ENCODE results near the gene BAIAP3.

The BAIAP3 gene

GRCh38 chr16:1367486-1368174 lies 34.2 kb downstream of the BAIAP3 start:
- no peak for DNase-seq (ENCODE audit: low read depth in 2 of 2)

- DNase-seq (ENCODE audit: low read depth in 2 of 2), result no peak
These were observed 37.9 kb downstream of the BAIAP3 start for GRCh38 chr16:1371054-1371978.

- no peak for DNase-seq (ENCODE audit: low read depth in 2 of 2)
These were observed 39.0 kb downstream of the BAIAP3 start for GRCh38 chr16:1372292-1372950.

- no peak for DNase-seq (ENCODE audit: low read depth in 2 of 2)
These were observed 41.2 kb downstream of the BAIAP3 start for GRCh38 chr16:1374418-1375297.

GRCh38 chr16:1375298-1375640 lies 41.8 kb downstream of the BAIAP3 start:
- no peak for DNase-seq (ENCODE audit: low read depth in 2 of 2)

- DNase-seq (ENCODE audit: low read depth in 2 of 2), result no peak
These were observed 42.4 kb downstream of the BAIAP3 start for GRCh38 chr16:1375741-1376410.

- no peak for DNase-seq (ENCODE audit: low read depth in 2 of 2)
These were observed 44.1 kb downstream of the BAIAP3 start for GRCh38 chr16:1377406-1378010.

GRCh38 chr16:1378087-1378803 lies 44.8 kb downstream of the BAIAP3 start:
- DNase-seq (ENCODE audit: low read depth in 2 of 2), result no peak

GRCh38 chr16:1378804-1379303 lies 45.4 kb downstream of the BAIAP3 start:
- peak; percentile 49 to 63 for DNase-seq (ENCODE audit: low read depth in 2 of 2)

- DNase-seq (ENCODE audit: low read depth in 2 of 2), result peak; percentile 55 to 70
These were observed 46.0 kb downstream of the BAIAP3 start for GRCh38 chr16:1379304-1380076.

GRCh38 chr16:1380195-1380594 lies 46.8 kb downstream of the BAIAP3 start:
- DNase-seq (ENCODE audit: low read depth in 2 of 2), result no peak

GRCh38 chr16:1381612-1382406 lies 48.4 kb downstream of the BAIAP3 start:
- DNase-seq (ENCODE audit: low read depth in 2 of 2), result no peak

- no peak for DNase-seq (ENCODE audit: low read depth in 2 of 2)
These were observed 50.1 kb downstream of the BAIAP3 start for GRCh38 chr16:1383556-1383955.

GRCh38 chr16:1385232-1385631 lies 51.8 kb downstream of the BAIAP3 start:
- no peak for DNase-seq (ENCODE audit: low read depth in 2 of 2)

- DNase-seq (ENCODE audit: low read depth in 2 of 2), result no peak
These were observed 53.9 kb downstream of the BAIAP3 start for GRCh38 chr16:1387331-1387730.

- no peak for DNase-seq (ENCODE audit: low read depth in 2 of 2)
These were observed 56.3 kb downstream of the BAIAP3 start for GRCh38 chr16:1389762-1390161.

GRCh38 chr16:1390239-1390779 lies 56.9 kb downstream of the BAIAP3 start:
- no peak for DNase-seq (ENCODE audit: low read depth in 2 of 2)

GRCh38 chr16:1392826-1393225 lies 59.4 kb downstream of the BAIAP3 start:
- no peak for DNase-seq (ENCODE audit: low read depth in 2 of 2)

All from stimulated activated CD4-positive, alpha-beta T cell treated with anti-CD3 and anti-CD28 coated beads, Interleukin-12 subunit alpha, Interleukin-12 subunit beta, amount 100 ng/mL, for 24 hours (primary cell).